Stimulated activated CD8-positive, alpha-beta memory T cell treated with anti-CD3 and anti-CD28 coated beads, Interleukin-15, amount 100 ng/mL, for 48 hours (primary cell): Measurements from ENCODE around the gene RABL6.

Source experiments
- DNase-seq, 2 donors: peaks; one replicate each; pipeline ENCODE4 v3.0.0-alpha.2; 2020; ENCODE audit warnings: low read depth in 2 of 2

Gene RABL6

GRCh38 chr9:136847088-136847825, 39.5 kb downstream of the RABL6 start:
- no peak for DNase-seq

GRCh38 chr9:136847826-136848392, 40.2 kb downstream of the RABL6 start:
- DNase-seq: peak; percentile 78 to 81

GRCh38 chr9:136848393-136849037, 40.8 kb downstream of the RABL6 start:
- DNase-seq: no peak

- DNase-seq: peak; percentile 96 to 97
These were observed 41.6 kb downstream of the RABL6 start, which contains the start of gene PHPT1 for GRCh38 chr9:136849038-136849959. Gene PHPT1 (plus strand): TSS chr9:136849409. CDS start chr9:136849431, 22 bp downstream.

- DNase-seq: no peak
These were observed 42.5 kb downstream of the RABL6 start for GRCh38 chr9:136849960-136850865.

GRCh38 chr9:136850866-136851775, 43.4 kb downstream of the RABL6 start:
- no peak for DNase-seq

GRCh38 chr9:136851941-136852663, 44.4 kb downstream of the RABL6 start, which contains the start of gene MAMDC4:
Gene MAMDC4 (plus strand): TSS chr9:136852346. CDS start chr9:136852417, 71 bp downstream.
- DNase-seq: no peak

- no peak for DNase-seq
These were observed 45.2 kb downstream of the RABL6 start for GRCh38 chr9:136852664-136853595.

GRCh38 chr9:136853596-136854112, 45.9 kb downstream of the RABL6 start:
- DNase-seq: no peak

- no peak for DNase-seq
These were observed 46.5 kb downstream of the RABL6 start for GRCh38 chr9:136854113-136854841.

GRCh38 chr9:136854842-136855460, 47.2 kb downstream of the RABL6 start:
- DNase-seq: no peak

GRCh38 chr9:136855461-136856078, 47.8 kb downstream of the RABL6 start:
- DNase-seq: no peak

- no peak for DNase-seq
These were observed 48.3 kb downstream of the RABL6 start for GRCh38 chr9:136856079-136856476.

GRCh38 chr9:136856541-136857141, 48.9 kb downstream of the RABL6 start:
- no peak for DNase-seq

- no peak for DNase-seq
These were observed 49.4 kb downstream of the RABL6 start for GRCh38 chr9:136857166-136857565.
